B cell (primary cell): ENCODE results near the gene ARHGAP6.

Source experiments
- CTCF ChIP-seq: fragments of 200-600 bp; IDR thresholded peaks from one replicate; pipeline ENCODE4 v1.8.0; 2022; ENCODE audit warnings: antibody characterized with exemption, mild to moderate bottlenecking
- EZH2 ChIP-seq: IDR thresholded peaks from 2 replicates; pipeline ENCODE4 v1.6.1; 2012; ENCODE audit warnings: borderline replicate concordance, low read depth, mild to moderate bottlenecking, moderate library complexity, low read length; ENCODE audit not compliant: insufficient read depth, poor library complexity, severe bottlenecking

GRCh38 chrX:11124112-11124511, 541.6 kb downstream of the ARHGAP6 start:
- no peak for TF ChIP-seq CTCF
- no peak for TF ChIP-seq EZH2
